8988T (cell line): ENCODE measurements around the gene SCN2A.
"Not testable (repeated sequence)": the region's sequence is repeated elsewhere in the genome, so short reads cannot be mapped to it uniquely, and the experiment has no call there.

Source experiments
- DNase-seq: peaks from one replicate; pipeline ENCODE4 v3.0.0; 2011

SCN2A gene

GRCh38 chr2:165348441-165348840, 109.2 kb downstream of the SCN2A start:
- DNase-seq: no peak

- DNase-seq: no peak
Observed at GRCh38 chr2:165349181-165349580, 110.0 kb downstream of the SCN2A start.

DNA sequence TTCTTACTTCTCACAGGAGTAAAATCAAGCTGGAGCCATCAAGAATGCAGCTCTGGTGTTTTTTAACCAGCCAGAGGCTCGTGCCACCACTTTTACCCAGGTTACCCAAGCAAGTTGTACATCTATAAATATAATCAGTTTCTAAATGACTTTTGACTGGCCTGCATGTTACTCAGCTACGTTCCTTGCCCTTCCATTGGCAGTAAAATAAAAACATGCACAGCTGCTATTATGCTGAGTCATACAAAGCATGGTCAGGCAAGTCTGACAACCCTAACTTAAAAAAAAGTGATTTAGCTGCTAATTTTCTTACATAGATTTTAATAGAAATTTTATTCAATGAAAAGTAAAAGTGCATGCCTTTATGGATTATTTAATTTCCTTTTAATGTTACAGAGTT, 118.5 kb downstream of the SCN2A start:
- DNase-seq: no peak

DNA sequence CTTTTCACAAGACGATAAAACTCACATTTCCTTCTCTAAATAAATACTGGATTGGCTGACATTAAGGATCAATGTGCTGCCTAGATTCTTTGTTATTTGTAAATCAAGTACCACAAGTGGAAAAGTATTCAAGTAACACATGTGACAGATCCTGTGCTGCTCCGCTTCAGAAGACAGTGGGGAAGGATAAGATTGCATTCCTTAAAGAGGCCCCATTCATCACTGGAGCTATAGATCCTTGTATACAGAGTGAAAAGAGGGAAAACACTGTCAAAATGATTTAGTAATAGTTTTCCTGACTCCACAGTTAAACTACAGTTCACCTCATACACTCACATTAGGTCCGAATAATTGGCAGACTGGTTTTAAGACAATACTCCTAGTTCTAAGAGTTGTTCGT, 122.3 kb downstream of the SCN2A start:
- no peak for DNase-seq

DNA sequence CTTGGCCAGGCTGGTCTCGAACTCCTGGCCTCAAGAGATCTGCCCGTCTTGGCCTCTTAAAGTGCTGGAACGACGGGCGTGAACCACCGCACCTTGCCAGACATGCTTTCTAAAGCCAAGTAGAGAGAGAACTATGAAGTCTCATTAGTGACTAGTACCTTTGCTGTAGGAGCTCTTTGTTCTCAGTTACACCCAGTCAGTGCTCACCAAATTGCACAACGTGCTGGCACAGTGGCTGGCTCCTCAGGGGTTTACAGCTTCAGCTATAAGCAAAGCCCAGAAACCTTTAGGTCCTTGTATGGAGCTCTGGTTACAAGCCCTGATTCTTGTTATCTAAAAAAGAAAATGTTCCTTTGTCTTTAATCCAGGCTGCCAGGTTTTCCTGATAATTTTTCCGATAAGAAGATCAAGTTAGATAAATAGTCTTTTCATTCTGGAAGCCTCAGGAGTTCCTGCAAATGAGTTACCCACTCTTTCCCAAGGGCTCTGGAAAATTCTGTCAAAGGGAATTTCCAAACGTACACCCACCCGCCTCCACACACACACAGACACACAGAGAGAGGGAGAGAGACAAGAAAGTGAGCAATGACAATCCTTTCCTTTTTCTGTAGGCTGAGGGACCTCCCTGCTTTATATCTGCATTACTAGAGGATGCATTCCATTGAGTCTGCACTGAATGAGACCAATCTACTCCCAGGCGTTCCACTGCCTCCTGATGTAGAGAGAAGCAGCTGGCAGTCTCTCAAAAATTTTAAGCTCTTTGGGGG, 130.1 kb downstream of the SCN2A start:
- DNase-seq: no peak

DNA sequence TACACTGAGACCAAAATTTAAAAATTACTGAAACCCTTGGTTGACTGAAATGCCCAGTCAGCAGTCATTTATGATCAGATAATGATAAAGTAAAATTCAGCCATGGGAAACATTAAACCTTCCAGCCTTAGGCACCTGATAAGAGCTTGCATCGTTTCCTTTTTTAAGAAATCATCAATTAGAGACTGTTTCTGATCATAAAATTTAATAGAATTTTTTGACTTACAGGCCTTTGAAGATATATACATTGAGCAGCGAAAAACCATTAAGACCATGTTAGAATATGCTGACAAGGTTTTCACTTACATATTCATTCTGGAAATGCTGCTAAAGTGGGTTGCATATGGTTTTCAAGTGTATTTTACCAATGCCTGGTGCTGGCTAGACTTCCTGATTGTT, 130.7 kb downstream of the SCN2A start:
- no peak for DNase-seq

DNA sequence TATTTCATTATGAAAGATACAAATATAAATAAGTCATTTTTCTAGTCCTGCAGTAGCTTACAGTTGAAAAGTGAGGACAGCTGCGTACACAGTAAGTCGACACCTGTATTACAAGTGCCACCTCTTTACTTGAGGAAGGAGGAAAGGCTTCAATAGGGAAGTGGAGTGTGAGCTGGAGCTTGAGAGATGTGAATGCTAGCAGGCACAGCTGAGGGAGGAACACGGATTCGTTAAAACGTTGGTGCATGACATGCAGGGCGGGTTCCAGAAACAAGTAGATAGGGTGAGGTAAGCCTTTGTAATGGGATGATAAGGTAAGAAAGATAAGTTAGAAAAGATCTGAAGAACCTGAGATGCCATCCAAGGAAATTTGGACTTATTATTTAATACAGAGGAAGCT, 132.1 kb downstream of the SCN2A start:
- DNase-seq: no peak

- DNase-seq: no peak
Observed at GRCh38 chr2:165373278-165374010, 134.2 kb downstream of the SCN2A start.

- DNase-seq: no peak
Observed at GRCh38 chr2:165376571-165376975, 137.4 kb downstream of the SCN2A start.

- no peak for DNase-seq
Observed at GRCh38 chr2:165382362-165382761, 143.1 kb downstream of the SCN2A start.

- DNase-seq: no peak
Observed at GRCh38 chr2:165390875-165391274, 151.7 kb downstream of the SCN2A start.

GRCh38 chr2:165391791-165392190, 152.6 kb downstream of the SCN2A start:
- DNase-seq: no peak

DNA sequence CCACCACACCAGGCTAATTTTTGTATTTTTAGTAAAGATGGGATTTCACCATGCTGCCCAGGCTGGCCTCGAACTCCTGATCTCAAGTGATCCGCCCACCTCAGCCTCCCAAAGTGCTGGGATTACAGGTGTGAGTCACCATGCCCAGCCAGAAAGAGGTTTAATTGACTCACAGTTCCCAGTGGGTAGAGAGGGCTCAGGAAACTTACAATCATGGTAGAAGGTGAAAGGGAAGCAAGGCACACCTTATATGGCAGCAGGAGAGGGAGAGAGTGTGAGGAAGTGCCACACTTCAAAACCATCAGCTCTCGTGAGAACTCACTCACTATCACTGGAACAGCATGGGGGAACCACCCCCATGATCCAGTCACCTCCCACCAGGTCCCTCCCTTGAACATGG, 159.4 kb downstream of the SCN2A start:
- not testable (repeated sequence) for DNase-seq

- DNase-seq: no peak
Observed at GRCh38 chr2:165401285-165401852, 162.2 kb downstream of the SCN2A start.

GRCh38 chr2:165402162-165402561, 162.9 kb downstream of the SCN2A start:
- DNase-seq: no peak

DNA sequence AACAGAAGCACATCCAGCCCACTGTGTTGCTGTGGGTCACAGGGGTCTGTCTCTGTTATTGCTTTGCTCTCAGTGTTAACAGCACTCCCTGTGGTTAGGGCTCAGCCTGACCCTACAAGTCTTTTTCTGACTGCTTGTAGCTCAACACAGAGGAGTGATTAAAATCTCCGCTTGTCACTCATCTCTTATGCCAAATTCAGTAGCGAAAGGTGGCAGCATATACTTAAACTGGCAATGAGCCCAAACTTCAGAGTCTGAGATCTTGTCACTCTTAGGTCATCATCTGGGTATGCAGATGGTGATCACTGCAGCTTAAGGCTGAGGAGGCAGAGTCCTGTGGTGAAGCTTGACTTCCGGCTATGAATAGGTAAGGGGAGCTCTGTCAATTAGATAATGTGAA, 167.0 kb downstream of the SCN2A start:
- DNase-seq: no peak

DNA sequence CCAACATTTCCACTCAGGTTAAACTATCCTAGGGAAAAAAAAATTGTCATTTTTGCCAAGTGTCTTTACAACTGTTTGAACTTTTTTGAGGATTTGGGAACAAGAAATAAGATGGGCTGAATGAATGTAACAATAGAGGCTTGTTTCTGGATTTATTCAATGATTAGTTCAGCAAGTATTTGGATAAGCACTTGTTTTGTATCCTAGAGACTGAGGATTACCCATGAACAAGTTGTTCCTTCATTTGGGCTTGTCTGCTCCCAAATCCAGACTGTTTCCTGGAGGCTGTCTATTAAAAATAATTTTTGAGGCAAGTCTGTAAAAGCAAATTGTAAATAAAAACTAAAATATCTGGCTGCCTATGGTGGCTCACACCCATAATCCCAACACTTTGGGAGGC, 168.3 kb downstream of the SCN2A start:
- DNase-seq: no peak

DNA sequence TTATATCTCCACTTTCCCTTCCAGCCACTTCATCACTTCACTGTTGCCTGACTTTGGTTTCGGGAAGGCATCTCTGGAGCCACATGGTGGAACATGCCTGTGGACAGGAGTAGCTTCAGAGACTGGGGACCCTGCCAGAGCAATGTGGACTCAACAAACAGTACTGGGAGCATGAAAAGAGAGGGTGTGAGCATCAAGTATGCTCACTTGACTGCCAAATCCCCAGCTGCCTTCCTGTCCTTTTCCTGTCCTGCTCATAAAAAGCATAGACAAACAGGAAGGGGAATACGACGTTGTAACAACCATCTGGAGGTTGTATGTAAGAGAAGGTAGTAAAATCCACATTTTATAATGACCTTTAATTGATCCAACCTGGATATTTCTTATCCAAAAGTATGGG, 169.0 kb downstream of the SCN2A start:
- DNase-seq: no peak

- no peak for DNase-seq
Observed at GRCh38 chr2:165410276-165410675, 171.1 kb downstream of the SCN2A start.

GRCh38 chr2:165414187-165414586, 175.0 kb downstream of the SCN2A start:
- DNase-seq: no peak

- DNase-seq: no peak
Observed at GRCh38 chr2:165417009-165417408, 177.8 kb downstream of the SCN2A start.

- no peak for DNase-seq
Observed at GRCh38 chr2:165420231-165420630, 181.0 kb downstream of the SCN2A start.

GRCh38 chr2:165423081-165423480, 183.9 kb downstream of the SCN2A start:
- DNase-seq: no peak

GRCh38 chr2:165425556-165425955, 186.3 kb downstream of the SCN2A start:
- no peak for DNase-seq
